Measurements from ENCODE around the gene WASHC4. TPM values are rescaled to one million over a fixed set of nuclear protein-coding genes. Genes with fewer than 3 reads are reported as not detected.

WASHC4 gene
- total RNA-seq, 1 donor from 2014 or later, result 66.7 TPM

DNA sequence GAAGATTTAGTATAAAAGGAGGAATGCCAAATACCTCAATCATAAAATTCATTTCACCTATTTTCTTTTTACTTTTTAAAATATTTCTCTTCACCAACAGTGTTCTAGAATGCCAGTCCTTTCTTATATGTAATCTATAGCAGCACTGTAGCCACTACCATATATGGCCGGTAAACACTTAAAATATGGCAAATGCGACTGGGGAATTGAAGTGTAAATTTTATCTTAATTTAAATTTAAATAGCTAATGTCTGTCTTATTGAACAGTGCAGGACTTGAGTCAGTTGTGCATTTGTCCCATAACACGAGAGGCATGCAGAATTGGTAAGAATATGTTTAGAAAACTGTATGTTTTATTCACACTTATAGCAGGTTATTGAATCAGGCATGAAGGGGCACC is 50.1 kb downstream of the WASHC4 start:
- Histone ChIP-seq H3K4me3 (no peak overlapping the region), H3K27me3 (no peaks in the 10 kb centered on the region), H3K9me3 (no peaks in the 10 kb centered on the region), H3K36me3 (peaks cover 92% of the 10 kb centered on the region), H3K27ac (no peak overlapping the region), H3K4me1 (no peaks in the 10 kb centered on the region)
- intact Hi-C loops (cut with DNase I), result no loop called here
- ATAC-seq, result no peak
- no peak for DNase-seq
- TF ChIP-seq, protein P1, sequence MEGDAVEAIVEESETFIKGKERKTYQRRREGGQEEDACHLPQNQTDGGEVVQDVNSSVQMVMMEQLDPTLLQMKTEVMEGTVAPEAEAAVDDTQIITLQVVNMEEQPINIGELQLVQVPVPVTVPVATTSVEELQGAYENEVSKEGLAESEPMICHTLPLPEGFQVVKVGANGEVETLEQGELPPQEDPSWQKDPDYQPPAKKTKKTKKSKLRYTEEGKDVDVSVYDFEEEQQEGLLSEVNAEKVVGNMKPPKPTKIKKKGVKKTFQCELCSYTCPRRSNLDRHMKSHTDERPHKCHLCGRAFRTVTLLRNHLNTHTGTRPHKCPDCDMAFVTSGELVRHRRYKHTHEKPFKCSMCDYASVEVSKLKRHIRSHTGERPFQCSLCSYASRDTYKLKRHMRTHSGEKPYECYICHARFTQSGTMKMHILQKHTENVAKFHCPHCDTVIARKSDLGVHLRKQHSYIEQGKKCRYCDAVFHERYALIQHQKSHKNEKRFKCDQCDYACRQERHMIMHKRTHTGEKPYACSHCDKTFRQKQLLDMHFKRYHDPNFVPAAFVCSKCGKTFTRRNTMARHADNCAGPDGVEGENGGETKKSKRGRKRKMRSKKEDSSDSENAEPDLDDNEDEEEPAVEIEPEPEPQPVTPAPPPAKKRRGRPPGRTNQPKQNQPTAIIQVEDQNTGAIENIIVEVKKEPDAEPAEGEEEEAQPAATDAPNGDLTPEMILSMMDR (IDR thresholded peaks at IDR 0.05), result no peak

DNA sequence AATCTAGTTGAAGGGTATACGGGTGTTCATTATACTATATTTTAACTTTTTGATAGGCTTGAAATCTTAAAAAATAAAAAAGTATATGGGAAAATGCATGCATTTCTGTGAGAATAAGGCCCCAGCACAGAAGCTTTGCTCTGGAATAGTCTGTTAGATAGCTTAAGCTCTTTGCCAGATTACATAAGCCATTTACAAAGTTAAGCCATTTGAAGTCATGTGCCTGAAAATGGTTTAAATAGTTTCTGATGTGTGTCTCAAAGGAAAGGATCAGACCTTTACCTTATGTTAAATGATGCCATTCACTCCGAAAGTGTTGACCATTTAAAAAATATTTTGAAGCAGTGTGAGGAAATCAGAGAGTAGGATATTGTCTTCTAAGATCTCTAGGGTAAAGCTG is 51.3 kb downstream of the WASHC4 start:
- H3K4me1 ChIP-seq, result no peaks in the 10 kb centered on the region
- no peak overlapping the region for H3K4me3 ChIP-seq
- H3K36me3 ChIP-seq, result peaks cover 92% of the 10 kb centered on the region
- H3K9me3 ChIP-seq, result no peaks in the 10 kb centered on the region
- TF ChIP-seq, protein P1 (IDR thresholded peaks at IDR 0.05), result no peak
- DNase-seq, result no peak
- intact Hi-C loops (cut with DNase I), result no loop called here
- no peak overlapping the region for H3K27ac ChIP-seq
- H3K27me3 ChIP-seq, result no peaks in the 10 kb centered on the region
- ATAC-seq, result no peak

DNA sequence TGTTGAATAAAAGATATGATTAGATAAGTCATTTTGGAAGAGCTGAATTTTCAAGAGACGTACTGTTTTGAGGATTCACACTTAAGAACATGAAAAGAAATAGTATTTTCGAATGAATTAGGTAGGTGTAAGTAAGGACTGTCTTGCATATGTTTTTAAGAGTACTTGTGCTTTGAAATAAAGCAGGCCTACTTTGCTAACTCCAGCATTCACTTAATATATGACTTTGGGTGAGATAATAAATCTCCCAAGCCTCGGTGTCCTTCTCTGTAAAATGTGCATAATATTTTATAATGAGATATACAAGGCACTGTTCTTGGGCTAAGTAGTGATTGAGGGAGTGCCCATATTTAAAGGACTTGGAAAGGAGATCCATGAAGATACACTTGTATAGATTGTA is 54.6 kb downstream of the WASHC4 start:
- Histone ChIP-seq H3K27ac (no peak overlapping the region), H3K27me3 (no peaks in the 10 kb centered on the region), H3K4me3 (no peak overlapping the region), H3K36me3 (peaks cover 97% of the 10 kb centered on the region), H3K4me1 (no peaks in the 10 kb centered on the region), H3K9me3 (no peaks in the 10 kb centered on the region)
- ATAC-seq (no peak), DNase-seq (no peak)
- TF ChIP-seq, protein P1 (IDR thresholded peaks at IDR 0.05), result no peak
- intact Hi-C loops (cut with DNase I), result no loop called here

DNA sequence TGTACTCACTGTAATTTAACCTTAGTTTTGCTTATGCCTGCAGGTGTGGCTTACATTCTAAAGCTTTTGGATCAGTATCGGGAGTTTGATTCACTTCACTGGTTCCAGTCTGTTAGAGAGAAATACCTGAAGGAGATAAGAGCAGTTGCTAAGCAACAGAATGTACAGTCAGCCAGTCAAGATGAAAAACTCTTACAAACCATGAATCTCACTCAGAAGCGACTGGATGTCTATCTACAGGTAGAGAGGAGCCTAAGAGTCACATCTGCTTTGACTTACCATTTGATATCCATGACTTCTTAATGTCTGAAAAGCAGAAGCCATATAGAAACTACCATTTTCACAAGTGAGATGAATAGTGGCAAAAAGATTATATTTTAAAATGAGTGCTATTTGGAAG is 56.5 kb downstream of the WASHC4 start:
- Histone ChIP-seq H3K9me3 (no peaks in the 10 kb centered on the region), H3K4me1 (no peaks in the 10 kb centered on the region), H3K36me3 (peaks cover 98% of the 10 kb centered on the region), H3K27me3 (no peaks in the 10 kb centered on the region), H3K4me3 (no peak overlapping the region), H3K27ac (no peak overlapping the region)
- intact Hi-C loops (cut with DNase I), result no loop called here
- no peak for ATAC-seq
- no peak for DNase-seq
- TF ChIP-seq, protein P1 (IDR thresholded peaks at IDR 0.05), result no peak

DNA sequence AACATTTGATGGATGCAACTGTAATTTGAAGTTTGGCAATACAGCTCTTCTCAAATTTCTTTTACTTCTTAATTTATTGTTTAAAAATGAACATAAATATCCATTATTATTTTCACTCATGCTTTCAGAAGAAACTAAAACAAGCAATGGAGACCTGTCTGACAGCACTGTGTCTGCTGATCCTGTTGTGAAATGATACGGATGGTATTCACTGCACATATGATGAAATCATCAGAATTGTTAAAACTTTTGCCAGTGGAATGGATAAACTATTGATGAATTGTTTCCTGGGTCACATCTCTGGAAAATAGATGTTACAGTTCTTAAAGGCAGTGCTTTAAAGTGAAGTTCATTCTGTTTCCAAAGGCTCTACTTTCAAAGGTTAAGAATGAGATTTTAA is 59.2 kb downstream of the WASHC4 start:
- intact Hi-C loops (cut with DNase I), result no loop called here
- no peak for DNase-seq
- H3K4me1 ChIP-seq, result no peaks in the 10 kb centered on the region
- H3K36me3 ChIP-seq, result peaks cover 97% of the 10 kb centered on the region
- TF ChIP-seq, protein P1 (IDR thresholded peaks at IDR 0.05), result no peak
- no peaks in the 10 kb centered on the region for H3K27me3 ChIP-seq
- ATAC-seq, result no peak
- no peaks in the 10 kb centered on the region for H3K9me3 ChIP-seq
- no peak overlapping the region for H3K4me3 ChIP-seq
- no peak overlapping the region for H3K27ac ChIP-seq

DNA sequence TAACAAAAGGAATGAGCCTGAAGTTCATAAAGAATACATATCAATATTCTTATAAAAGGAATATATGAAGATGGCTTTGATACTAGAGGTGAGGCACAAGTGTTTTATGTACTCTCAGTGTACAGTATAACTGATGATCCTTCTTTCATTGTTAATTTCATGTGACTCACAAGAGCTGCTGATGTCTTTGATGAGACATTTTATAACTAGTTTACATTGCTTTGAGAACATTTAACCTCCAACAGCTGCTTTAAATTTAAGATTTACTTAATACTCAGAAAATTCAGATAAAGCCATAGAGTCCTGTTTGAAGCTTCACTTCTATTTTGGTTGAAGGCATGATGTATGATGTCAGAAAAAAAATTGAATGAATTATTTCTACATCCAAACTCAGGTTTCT is 59.8 kb downstream of the WASHC4 start:
- Histone ChIP-seq H3K4me3 (no peak overlapping the region), H3K36me3 (peaks cover 99% of the 10 kb centered on the region)
- TF ChIP-seq, protein P1 (IDR thresholded peaks at IDR 0.05), result no peak

More for the DNA sequence above, 59.8 kb downstream of the WASHC4 start:
- intact Hi-C loops (cut with DNase I), result no loop called here
- DNase-seq (no peak), ATAC-seq (no peak)
- Histone ChIP-seq H3K27ac (no peak overlapping the region), H3K27me3 (no peaks in the 10 kb centered on the region), H3K9me3 (no peaks in the 10 kb centered on the region), H3K4me1 (no peaks in the 10 kb centered on the region)
